A673 (cell line): ENCODE measurements around the gene DOK6. TPM values are rescaled to one million over a fixed set of nuclear protein-coding genes. Genes with fewer than 3 reads are reported as not detected.

Experiments used
- BruUV-seq: library from RNA; stranded (reverse); fragments of 400-500 nt; replicated peaks from 2 replicates; lab custom pipeline; 2021; lab: Mats Ljungman, UMichigan
- CTCF ChIA-PET: fragments of 300-600 bp; sonication (Branson Sonifier 250); formaldehyde crosslinking; loops from one replicate; lab custom pipeline; 2022; ENCODE audit warnings: antibody characterized with exemption; lab: Charles Lee
- POLR2A ChIA-PET: fragments of 300-600 bp; sonication (Branson Sonifier 250); formaldehyde crosslinking; loops from one replicate; lab custom pipeline; 2022; ENCODE audit warnings: antibody characterized with exemption; ENCODE audit not compliant: low non-redundant PET; lab: Charles Lee
- DNase-seq: peaks from one replicate; pipeline ENCODE4 v3.0.0-alpha.2; 2015; ENCODE audit warnings: low spot score
- H3K27ac ChIP-seq: fragments of 200-600 bp; sonication (generic); 2 replicates; pipeline ENCODE4 v1.5.1; 2016; ENCODE audit warnings: mixed run types, low read depth, mild to moderate bottlenecking, mixed read lengths, antibody characterized with exemption, low read length; ENCODE audit not compliant: poor library complexity, severe bottlenecking
- H3K27me3 ChIP-seq: fragments of 200-600 bp; sonication (generic); replicated peaks from 2 replicates; pipeline ENCODE4 v1.6.1; 2017; ENCODE audit warnings: mixed run types, low read depth, mild to moderate bottlenecking, mixed read lengths, antibody characterized with exemption, low read length; ENCODE audit not compliant: insufficient read depth, poor library complexity
- H3K36me3 ChIP-seq: fragments of 200-600 bp; sonication (generic); 2 replicates; pipeline ENCODE4 v1.6.1; 2016; ENCODE audit warnings: mixed run types, mild to moderate bottlenecking, mixed read lengths, antibody characterized with exemption, low read length; ENCODE audit not compliant: insufficient read depth, poor library complexity, severe bottlenecking
- H3K4me1 ChIP-seq: fragments of 200-600 bp; sonication (generic); 2 replicates; pipeline ENCODE4 v1.6.1; 2017; ENCODE audit warnings: mixed run types, mild to moderate bottlenecking, mixed read lengths, antibody characterized with exemption, low read length; ENCODE audit not compliant: insufficient read depth, poor library complexity, severe bottlenecking
- H3K4me3 ChIP-seq: fragments of 200-600 bp; sonication (generic); 2 replicates; pipeline ENCODE4 v1.5.1; 2016; ENCODE audit warnings: low read depth, mixed run types, mild to moderate bottlenecking, mixed read lengths, low read length; ENCODE audit not compliant: poor library complexity, severe bottlenecking
- H3K9me3 ChIP-seq: fragments of 200-600 bp; sonication (generic); 2 replicates; pipeline ENCODE4 v1.6.1; 2016; ENCODE audit warnings: mixed run types, low read depth, mild to moderate bottlenecking, mixed read lengths, antibody characterized with exemption, low read length; ENCODE audit not compliant: poor library complexity, severe bottlenecking
- EZH2 ChIP-seq: fragments of 200-600 bp; sonication (generic); IDR thresholded peaks from 2 replicates; pipeline ENCODE4 v1.6.1; 2017; ENCODE audit warnings: borderline replicate concordance, low read depth, mild to moderate bottlenecking, mixed read lengths, antibody characterized with exemption, low read length; ENCODE audit not compliant: poor library complexity, severe bottlenecking
- intact Hi-C: fragments of 100-400 bp; cut with micrococcal nuclease; formaldehyde crosslinking; loops from one replicate; pipeline ENCODE4 v1.10.0; 2022; ENCODE audit not compliant: unreplicated experiment
- total RNA-seq: library from RNA; stranded (reverse); gene quantifications from 2 replicates; pipeline ENCODE4 v1.2.3, GENCODE V29; 2021
- TF ChIP-seq, protein P1 (sequence below): fragments of 300-800, 200-600 bp; sonication (generic); conservative IDR thresholded peaks from 2 replicates; pipeline ENCODE4 v1.5.1; 2017; ENCODE audit warnings: low read depth, mild to moderate bottlenecking, antibody characterized with exemption, low read length, moderate library complexity, mixed read lengths

DOK6 gene
- total RNA-seq, 1 experiment from 2014 or later, result 13.7 TPM

GRCh38 chr18:69890558-69890957 is 489.9 kb downstream of the DOK6 start:
- H3K4me3 ChIP-seq, result no peak overlapping the region
- intact Hi-C loops, result no loop called here
- POLR2A ChIA-PET, result no interaction called here
- BruUV-seq, result no TSS peak
- no peak overlapping the region for H3K27ac ChIP-seq
- no peaks in the 10 kb centered on the region for H3K36me3 ChIP-seq
- CTCF ChIA-PET, result no interaction called here
- no peaks in the 10 kb centered on the region for H3K27me3 ChIP-seq
- DNase-seq, result no peak
- TF ChIP-seq, protein P1, sequence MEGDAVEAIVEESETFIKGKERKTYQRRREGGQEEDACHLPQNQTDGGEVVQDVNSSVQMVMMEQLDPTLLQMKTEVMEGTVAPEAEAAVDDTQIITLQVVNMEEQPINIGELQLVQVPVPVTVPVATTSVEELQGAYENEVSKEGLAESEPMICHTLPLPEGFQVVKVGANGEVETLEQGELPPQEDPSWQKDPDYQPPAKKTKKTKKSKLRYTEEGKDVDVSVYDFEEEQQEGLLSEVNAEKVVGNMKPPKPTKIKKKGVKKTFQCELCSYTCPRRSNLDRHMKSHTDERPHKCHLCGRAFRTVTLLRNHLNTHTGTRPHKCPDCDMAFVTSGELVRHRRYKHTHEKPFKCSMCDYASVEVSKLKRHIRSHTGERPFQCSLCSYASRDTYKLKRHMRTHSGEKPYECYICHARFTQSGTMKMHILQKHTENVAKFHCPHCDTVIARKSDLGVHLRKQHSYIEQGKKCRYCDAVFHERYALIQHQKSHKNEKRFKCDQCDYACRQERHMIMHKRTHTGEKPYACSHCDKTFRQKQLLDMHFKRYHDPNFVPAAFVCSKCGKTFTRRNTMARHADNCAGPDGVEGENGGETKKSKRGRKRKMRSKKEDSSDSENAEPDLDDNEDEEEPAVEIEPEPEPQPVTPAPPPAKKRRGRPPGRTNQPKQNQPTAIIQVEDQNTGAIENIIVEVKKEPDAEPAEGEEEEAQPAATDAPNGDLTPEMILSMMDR, result no peak
- TF ChIP-seq EZH2, result no peak
- no peaks in the 10 kb centered on the region for H3K9me3 ChIP-seq
- no peaks in the 10 kb centered on the region for H3K4me1 ChIP-seq

DNA sequence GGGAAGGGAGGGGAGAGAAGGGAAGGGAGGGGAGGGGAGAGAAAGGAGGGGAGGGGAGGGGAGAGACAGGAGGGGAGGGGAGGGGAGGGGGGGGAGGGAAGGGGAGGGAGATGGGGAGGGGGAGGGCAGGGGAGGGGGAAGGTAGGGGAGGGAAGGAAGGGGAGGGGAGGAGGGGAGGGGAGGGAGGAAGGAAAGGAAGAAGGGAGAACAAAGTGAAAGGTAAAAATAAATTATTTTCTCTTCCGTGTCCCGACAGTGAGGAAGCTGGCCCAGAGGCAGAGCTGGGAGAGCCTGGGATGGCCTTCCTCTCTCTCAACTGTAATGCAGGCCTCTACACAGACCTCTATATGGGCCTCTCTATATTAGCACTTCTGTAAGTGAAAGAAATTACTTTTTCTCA is 493.8 kb downstream of the DOK6 start:
- intact Hi-C loops, result no loop called here
- TF ChIP-seq EZH2, result no peak
- TF ChIP-seq, protein P1, result no peak
- no peaks in the 10 kb centered on the region for H3K9me3 ChIP-seq
- no peaks in the 10 kb centered on the region for H3K27me3 ChIP-seq
- no peak overlapping the region for H3K4me3 ChIP-seq
- ChIA-PET CTCF (no interaction called here), POLR2A (no interaction called here)
- no peaks in the 10 kb centered on the region for H3K4me1 ChIP-seq
- no peak for DNase-seq
- no peaks in the 10 kb centered on the region for H3K36me3 ChIP-seq
- no TSS peak for BruUV-seq
- no peak overlapping the region for H3K27ac ChIP-seq

- Histone ChIP-seq H3K36me3 (no peaks in the 10 kb centered on the region), H3K4me1 (no peaks in the 10 kb centered on the region), H3K9me3 (no peaks in the 10 kb centered on the region), H3K27me3 (no peaks in the 10 kb centered on the region), H3K27ac (no peak overlapping the region), H3K4me3 (no peak overlapping the region)
- no TSS peak for BruUV-seq
- intact Hi-C loops, result no loop called here
- POLR2A ChIA-PET, result no interaction called here
- no peak for TF ChIP-seq EZH2
- TF ChIP-seq, protein P1, result no peak
- no peak for DNase-seq
- CTCF ChIA-PET, result no interaction called here
Measured at GRCh38 chr18:69895066-69896047, 494.7 kb downstream of the DOK6 start.
